Lower leg skin (tissue), 4 donors: Measurements from ENCODE around the gene OR9K2. TPM values are rescaled to one million over a fixed set of nuclear protein-coding genes. Genes with fewer than 3 reads are reported as not detected.

Experiments
- DNase-seq, 2 donors: peaks; one replicate each; pipeline ENCODE4 v3.0.0-alpha.2; 2019; ENCODE audit warnings: low spot score in 2 of 2
- H3K4me3 ChIP-seq: fragments of 200-600 bp; sonication (generic); 2 replicates; pipeline ENCODE4 v1.5.1; 2017; ENCODE audit warnings: mild to moderate bottlenecking, low read depth; ENCODE audit not compliant: poor library complexity, severe bottlenecking
- CTCF ChIP-seq, 3 donors: fragments of 450-650 bp; IDR thresholded peaks; one replicate each; pipeline ENCODE4 v1.5.1; 2016; ENCODE audit warnings: antibody characterized with exemption in 3 of 3, mild to moderate bottlenecking in 3 of 3, moderate library complexity in 2 of 3
- POLR2A ChIP-seq, 2 donors: fragments of 450-650 bp; IDR thresholded peaks; one replicate each; pipeline ENCODE4 v1.6.1; 2016 to 2017; ENCODE audit warnings: antibody characterized with exemption in 2 of 2, mild to moderate bottlenecking in 1 of 2, moderate library complexity in 1 of 2
- WGBS, 2 donors: methylation state at CpG; one replicate each; pipeline ENCODE4 v1.1.5; 2018; 5-methylcytosine and 5-hydroxymethylcytosine counted together
- intact Hi-C: fragments of 100-400 bp; cut with DNase I; formaldehyde crosslinking; loops from one replicate; pipeline ENCODE4 v1.15.0; 2023; ENCODE audit warnings: low total_unique reads
- total RNA-seq, 4 donors: library from RNA; depleted of rRNA; stranded (reverse); fragments of >200 nt; gene quantifications; one replicate each; pipeline ENCODE4 v1.1.0, GENCODE V29; 2016

Gene OR9K2
- total RNA-seq, 4 donors from 2014 or later: not detected

GRCh38 chr12:55173456-55173855 is 47.2 kb downstream of the OR9K2 start:
- intact Hi-C loops: no loop called here
- no peak overlapping the region for H3K4me3 ChIP-seq
- no peak for DNase-seq
- WGBS, 2 donors: 70 to 84% methylated on average over 2 of the region's 2 CpGs
- TF ChIP-seq CTCF (IDR thresholded peaks at IDR 0.05) (no peak), POLR2A (IDR thresholded peaks at IDR 0.05) (no peak)

Other genes with a start within 250 kb of the OR9K2 start
- under 1 TPM in 1 of 4 donors, not detected in 3; 0.68 TPM for gene TESPA1, start 141.6 kb upstream of the OR9K2 start, total RNA-seq
- not detected for gene NEUROD4, start 106.4 kb upstream of the OR9K2 start, total RNA-seq
- gene OR10A7, start 94.6 kb downstream of the OR9K2 start, total RNA-seq: not detected
- not detected for gene OR6C74, start 118.2 kb downstream of the OR9K2 start, total RNA-seq
- gene OR6C6, start 170.2 kb downstream of the OR9K2 start, total RNA-seq: not detected
- not detected for gene OR6C1, start 187.9 kb downstream of the OR9K2 start, total RNA-seq
- gene OR6C3, start 204.3 kb downstream of the OR9K2 start, total RNA-seq: not detected
- gene OR6C75, start 236.6 kb downstream of the OR9K2 start, total RNA-seq: not detected